Transverse colon (tissue), 4 donors: Measurements from ENCODE around the gene LMF1. TPM values are rescaled to one million over a fixed set of nuclear protein-coding genes. Genes with fewer than 3 reads are reported as not detected.
"Not testable (repeated sequence)": the region's sequence is repeated elsewhere in the genome, so short reads cannot be mapped to it uniquely, and the experiment has no call there.

ENCODE experiments used
- DNase-seq: peaks from one replicate; pipeline ENCODE4 v3.0.0-alpha.2; 2019
- H3K27ac ChIP-seq, 4 donors: fragments of 200-600 bp; sonication (generic); 2 replicates each; pipeline ENCODE4 v1.5.1; 2016 to 2018; ENCODE audit warnings: inconsistent platforms in 4 of 4
- H3K27me3 ChIP-seq: fragments of 200-600 bp; sonication (generic); 2 replicates; pipeline ENCODE4 v1.5.1; 2017; ENCODE audit warnings: inconsistent platforms
- H3K36me3 ChIP-seq, 4 donors: fragments of 200-600 bp; sonication (generic); 2 replicates each; pipeline ENCODE4 v1.5.1; 2017 to 2019; ENCODE audit warnings: inconsistent platforms in 4 of 4
- H3K4me1 ChIP-seq, 4 donors: fragments of 200-600 bp; sonication (generic); 2 replicates each; pipeline ENCODE4 v1.5.1; 2017 to 2020; ENCODE audit warnings: inconsistent platforms in 4 of 4
- H3K4me3 ChIP-seq, 4 donors: fragments of 200-600 bp; sonication (generic); 1 replicate in 1 of 4; 2 replicates in 3 of 4; pipeline versions ENCODE4 v1.5.1 to v1.6.1; 2017 to 2019; ENCODE audit warnings: inconsistent platforms in 4 of 4
- H3K9me3 ChIP-seq, 2 donors: fragments of 200-600 bp; sonication (generic); 2 replicates each; pipeline ENCODE4 v1.5.1; 2017 to 2019; ENCODE audit warnings: inconsistent platforms in 2 of 2
- CTCF ChIP-seq, 5 experiments: fragments of 200-600 bp in 3 of 5; fragments of 450-650 bp in 2 of 5; sonication (generic) in 3 of 5; IDR thresholded peaks; 1 replicate in 2 of 5; 2 replicates in 3 of 5; pipeline ENCODE4 v1.5.1; 2016 to 2017; ENCODE audit warnings: antibody characterized with exemption in 5 of 5, inconsistent platforms in 3 of 5, mild to moderate bottlenecking in 2 of 5, moderate library complexity in 1 of 5
- EP300 ChIP-seq: sonication (generic); formaldehyde crosslinking; IDR thresholded peaks from one replicate; pipeline ENCODE4 v1.6.1; 2017; ENCODE audit warnings: antibody characterized with exemption, low read depth
- POLR2A ChIP-seq: fragments of 450-650 bp; IDR thresholded peaks from one replicate; pipeline ENCODE4 v1.6.1; 2016; ENCODE audit warnings: antibody characterized with exemption, mild to moderate bottlenecking, moderate library complexity
- POLR2AphosphoS5 ChIP-seq, 3 donors: sonication (generic); formaldehyde crosslinking; IDR thresholded peaks; one replicate each; pipeline ENCODE4 v1.6.1; 2016; ENCODE audit warnings: antibody characterized with exemption in 3 of 3
- WGBS, 2 donors: methylation state at CpG; one replicate each; pipeline ENCODE4 v1.1.5; 2018; ENCODE audit warnings: low coverage in 1 of 2; 5-methylcytosine and 5-hydroxymethylcytosine counted together
- in situ Hi-C, 4 donors: fragments of 200-750 bp; cut with MboI; loops; one replicate each; pipeline versions ENCODE4 v1.15.0 to v1.15.1; 2017; ENCODE audit warnings: low sequenced_read_pairs in 3 of 4, low pct_ligation_motif_present in 1 of 4, low pct_unique_long_range_greater_than_20kb in 1 of 4
- intact Hi-C: fragments of 100-400 bp; cut with DNase I; formaldehyde crosslinking; loops from one replicate; pipeline ENCODE4 v1.15.1; 2023; ENCODE audit warnings: low total_unique reads
- total RNA-seq, 4 donors: library from RNA; depleted of rRNA; stranded (reverse); fragments of >200 nt; gene quantifications; one replicate each; pipeline ENCODE4 v1.1.0, GENCODE V29; 2016

LMF1 gene
- total RNA-seq, 4 donors from 2014 or later: 15.9 to 34.8 (median 19.6) TPM

DNA sequence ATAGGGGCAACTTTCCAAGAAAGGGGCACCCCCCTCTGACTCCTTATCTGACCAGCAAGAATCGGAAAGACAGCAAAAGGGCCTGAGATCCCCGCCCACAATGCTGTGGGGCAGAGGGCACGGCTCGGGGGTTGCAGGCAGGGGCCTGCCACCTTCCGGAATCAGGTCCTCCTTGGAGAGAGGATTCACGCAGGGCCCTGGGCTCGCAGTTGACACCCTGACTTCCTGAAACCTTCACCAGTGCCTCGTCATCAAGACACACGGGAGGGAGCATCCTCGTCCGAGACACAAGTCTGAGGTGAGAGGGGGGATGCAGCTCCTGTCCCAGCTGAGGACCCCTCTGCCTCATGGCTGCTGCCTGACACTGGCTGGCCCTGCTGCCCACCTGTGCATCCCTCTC, 81.2 kb downstream of the LMF1 start:
- H3K36me3 ChIP-seq: peaks cover 0 to 4% (median 2%) of the 10 kb centered on the region in 4 donors
- WGBS, 2 donors: 85% methylated on average over 11 of the region's 11 CpGs; no CpG with 5 or more reads in 1 of the 2 donors
- in situ Hi-C loops: no loop called here

GRCh38 chr16:888901-889570, 81.7 kb downstream of the LMF1 start:
- H3K4me3 ChIP-seq: no peak overlapping the region
- peaks cover 11 to 13% of the 10 kb centered on the region in 2 donors for H3K9me3 ChIP-seq
- intact Hi-C loops: loop anchor here (5.0 kb wide), 1 partner anchor 182 kb away; the partner anchor contains the start of gene FBXL16
- no peak for TF ChIP-seq EP300
- no peak for TF ChIP-seq POLR2AphosphoS5 (IDR thresholded peaks at IDR 0.05)
- no peak for TF ChIP-seq POLR2A
- no peak for TF ChIP-seq CTCF (IDR thresholded peaks at IDR 0.05)
- no peak overlapping the region for H3K27ac ChIP-seq
- no peak for DNase-seq
- 87 to 94% methylated on average over 4 to 20 of the region's 24 CpGs for WGBS, 2 donors
- in situ Hi-C loops: no loop called here
- H3K36me3 ChIP-seq: peaks cover 0 to 7% (median 3%) of the 10 kb centered on the region in 4 donors
- no peaks in the 10 kb centered on the region for H3K4me1 ChIP-seq
- no peaks in the 10 kb centered on the region for H3K27me3 ChIP-seq

More for the DNA sequence above, 81.2 kb downstream of the LMF1 start:
- Histone ChIP-seq H3K4me1 (no peaks in the 10 kb centered on the region), H3K4me3 (no peak overlapping the region), H3K9me3 (peaks cover 7 to 8% of the 10 kb centered on the region in 2 donors), H3K27me3 (no peaks in the 10 kb centered on the region), H3K27ac (no peak overlapping the region)
- TF ChIP-seq CTCF (IDR thresholded peaks at IDR 0.05) (no peak), POLR2AphosphoS5 (IDR thresholded peaks at IDR 0.05) (no peak), POLR2A (no peak), EP300 (no peak)
- intact Hi-C loops: loop anchor here (5.0 kb wide), 1 partner anchor 182 kb away; the partner anchor contains the start of gene FBXL16
- DNase-seq: no peak

DNA sequence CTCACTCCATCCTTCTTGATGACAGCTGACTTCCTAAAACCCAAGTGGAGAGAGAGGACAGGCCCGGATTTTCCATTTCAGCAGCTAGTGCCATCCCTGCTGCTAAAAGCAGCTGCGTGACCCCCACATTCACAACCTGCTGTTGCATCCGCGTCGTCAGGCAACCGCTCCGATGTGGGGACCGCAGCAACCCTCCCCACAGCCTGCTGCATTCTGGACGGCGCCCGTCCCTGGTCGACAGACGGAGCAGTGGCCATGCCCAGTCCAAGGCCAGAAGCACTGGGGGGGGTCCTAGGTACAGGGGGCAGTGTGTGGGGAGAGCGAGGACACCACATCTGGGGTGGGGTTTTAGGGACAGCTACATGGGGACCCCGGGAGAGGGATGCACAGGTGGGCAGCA, 82.3 kb downstream of the LMF1 start:
- DNase-seq, in situ Hi-C loops, H3K27me3 ChIP-seq, H3K27ac ChIP-seq, H3K4me3 ChIP-seq, H3K4me1 ChIP-seq, H3K36me3 ChIP-seq: not testable (repeated sequence)
- peaks cover 11 to 13% of the 10 kb centered on the region in 2 donors for H3K9me3 ChIP-seq
- intact Hi-C loops: loop anchor here (5.0 kb wide), 1 partner anchor 181 kb away; the partner anchor contains the start of gene FBXL16
- WGBS, 2 donors: 93% methylated on average over 14 of the region's 15 CpGs; no CpG with 5 or more reads in 1 of the 2 donors

DNA sequence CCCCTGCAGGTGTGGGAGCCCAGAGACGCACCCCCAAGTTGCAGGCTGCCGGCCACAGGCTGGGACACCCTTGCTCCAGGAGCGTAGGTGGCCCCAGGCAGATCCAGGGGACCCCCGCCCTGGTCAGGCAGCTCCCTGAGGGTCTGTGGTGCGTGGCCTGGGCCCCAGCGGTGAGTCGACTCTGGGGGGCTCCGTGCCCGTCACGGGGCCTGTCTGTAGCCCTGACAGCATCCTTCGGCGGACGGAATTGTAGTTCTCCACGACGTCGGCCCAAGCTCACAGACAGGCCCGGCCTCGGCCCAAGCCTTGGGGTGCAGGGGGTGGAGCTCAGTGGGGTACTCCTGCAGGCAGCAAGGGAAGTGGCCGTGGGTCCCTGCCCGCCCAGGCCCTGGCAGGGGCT, 82.9 kb downstream of the LMF1 start:
- in situ Hi-C loops: no loop called here
- H3K4me3 ChIP-seq: no peak overlapping the region
- H3K36me3 ChIP-seq: peaks cover 0 to 7% (median 3%) of the 10 kb centered on the region in 4 donors

More for the DNA sequence above, 82.9 kb downstream of the LMF1 start:
- no peak overlapping the region for H3K27ac ChIP-seq
- intact Hi-C loops: loop anchor here (5.0 kb wide), 1 partner anchor 181 kb away; the partner anchor contains the start of gene FBXL16
- 95% methylated on average over 18 of the region's 20 CpGs; no CpG with 5 or more reads in 1 of the 2 donors for WGBS, 2 donors
- no peaks in the 10 kb centered on the region for H3K4me1 ChIP-seq
- TF ChIP-seq POLR2AphosphoS5 (IDR thresholded peaks at IDR 0.05) (no peak), CTCF (IDR thresholded peaks at IDR 0.05) (no peak)
- DNase-seq: no peak
- H3K9me3 ChIP-seq: peaks cover 11 to 13% of the 10 kb centered on the region in 2 donors
- no peaks in the 10 kb centered on the region for H3K27me3 ChIP-seq
